ENCODE results near the gene MED15. TPM values are rescaled to one million over a fixed set of nuclear protein-coding genes. Genes with fewer than 3 reads are reported as not detected.

The MED15 gene
- total and polyA plus RNA-seq, 2 of the 8 experiments (the other 6 are each of a cell fraction or from before 2014, with no cell fraction given), result 28.3 to 57.1 TPM

- no peak for TF ChIP-seq USF2 (IDR thresholded peaks at IDR 0.05; ENCODE audit: low read length)
These were observed 12.7 kb downstream of the MED15 start (continued) for GRCh38 chr22:20520093-20520511.

Data from H1 (cell line).